ENCODE results near the gene UBE2O.

Gene UBE2O

GRCh38 chr17:76484228-76484725 lies 31.3 kb upstream of the UBE2O start:
- no peak for DNase-seq

GRCh38 chr17:76481071-76481655 lies 28.2 kb upstream of the UBE2O start:
- DNase-seq: no peak

GRCh38 chr17:76480632-76481031 lies 27.7 kb upstream of the UBE2O start:
- no peak for DNase-seq

GRCh38 chr17:76479515-76480060 lies 26.6 kb upstream of the UBE2O start:
- DNase-seq: no peak

- DNase-seq: no peak
Measured at GRCh38 chr17:76478730-76479514, 26.0 kb upstream of the UBE2O start.

- no peak for DNase-seq
Measured at GRCh38 chr17:76478097-76478496, 25.1 kb upstream of the UBE2O start.

DNA sequence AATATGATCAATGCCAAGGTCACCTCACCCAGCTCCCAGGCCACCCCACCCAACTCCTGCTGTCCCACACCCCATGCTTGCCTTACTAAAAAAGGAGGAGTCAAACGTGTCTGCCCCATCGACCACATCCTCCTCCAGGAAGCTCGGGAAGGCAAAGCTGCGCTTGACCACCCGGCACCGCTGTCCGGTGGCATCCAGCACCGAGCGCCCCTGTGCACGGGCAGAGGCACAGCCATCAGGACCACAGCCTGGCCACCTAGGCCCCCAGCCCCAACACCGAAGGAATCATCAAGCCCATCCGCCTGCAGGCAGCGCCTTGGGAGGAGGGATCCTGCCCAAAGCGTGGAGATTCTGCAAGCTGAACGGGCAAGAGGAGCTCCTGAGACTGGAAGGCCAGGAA lies 24.6 kb upstream of the UBE2O start:
- no peak for DNase-seq

GRCh38 chr17:76476736-76477135 lies 23.8 kb upstream of the UBE2O start:
- no peak for DNase-seq

GRCh38 chr17:76475302-76475701 lies 22.4 kb upstream of the UBE2O start:
- no peak for DNase-seq

DNA sequence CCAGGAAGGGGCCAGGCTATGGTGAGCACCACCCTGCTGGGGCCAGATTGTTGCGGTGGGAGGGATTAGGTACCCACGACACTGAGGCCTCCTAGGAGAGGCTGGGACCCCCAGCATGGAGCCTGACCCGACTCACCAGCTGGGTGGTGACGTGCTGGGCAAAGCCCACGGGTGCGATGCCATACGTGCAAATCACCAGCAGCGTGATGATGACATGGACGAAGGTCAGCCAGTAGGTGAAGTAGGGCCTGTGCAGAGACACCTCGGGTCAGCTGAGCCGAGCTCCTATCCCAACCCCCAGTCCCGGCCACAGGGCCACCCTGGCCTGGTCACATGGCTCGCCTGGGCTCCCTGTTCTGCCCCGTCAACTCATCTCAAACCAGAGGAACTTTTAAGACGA lies 21.9 kb upstream of the UBE2O start:
- no peak for DNase-seq

DNA sequence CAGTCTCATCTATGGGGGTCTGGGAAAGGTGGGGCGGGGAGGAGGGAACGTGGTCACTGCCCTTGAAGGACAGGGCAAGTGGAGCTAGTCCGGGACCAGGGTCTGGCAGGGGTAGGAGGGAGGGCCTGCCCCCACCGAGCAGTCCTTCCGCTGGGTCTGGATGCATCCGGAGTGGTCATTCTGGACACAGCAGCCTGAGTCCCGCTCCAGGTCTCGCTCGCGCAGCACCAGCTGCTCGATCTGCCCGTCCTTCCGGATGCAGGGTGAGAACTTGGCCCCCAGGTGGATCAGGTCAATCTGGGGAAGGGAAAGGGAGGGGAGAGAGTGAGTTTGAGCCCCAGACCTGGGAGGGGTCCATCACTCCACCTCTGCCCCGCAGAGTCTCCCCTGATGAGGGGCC lies 21.3 kb upstream of the UBE2O start:
- no peak for DNase-seq

DNA sequence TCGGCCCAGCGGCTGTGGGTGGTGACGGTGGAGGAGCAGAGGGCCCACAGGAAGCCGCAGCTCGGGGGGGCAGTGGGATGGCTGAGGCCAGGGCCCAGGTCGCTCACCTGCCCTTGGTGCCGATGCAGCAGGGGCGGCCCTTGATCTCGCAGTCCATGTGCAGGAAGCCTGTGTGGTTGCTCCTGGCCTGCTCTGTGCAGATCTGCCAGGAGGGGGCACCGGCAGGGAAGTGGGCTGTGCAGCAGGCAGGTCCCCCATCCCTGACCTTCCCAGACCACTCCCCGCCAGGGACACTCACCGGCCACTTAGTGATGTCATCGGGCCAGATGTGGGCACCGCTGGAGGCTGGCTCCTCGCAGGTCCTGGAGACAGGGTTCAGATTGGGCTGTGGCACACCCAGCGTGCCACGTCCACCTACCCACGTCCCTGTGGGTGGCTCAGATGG lies 20.6 kb upstream of the UBE2O start:
- no peak for DNase-seq

GRCh38 chr17:76472726-76473125 lies 19.8 kb upstream of the UBE2O start:
- DNase-seq: no peak

GRCh38 chr17:76472258-76472645 lies 19.3 kb upstream of the UBE2O start:
- no peak for DNase-seq

GRCh38 chr17:76471498-76472257 lies 18.7 kb upstream of the UBE2O start:
- DNase-seq: no peak

DNA sequence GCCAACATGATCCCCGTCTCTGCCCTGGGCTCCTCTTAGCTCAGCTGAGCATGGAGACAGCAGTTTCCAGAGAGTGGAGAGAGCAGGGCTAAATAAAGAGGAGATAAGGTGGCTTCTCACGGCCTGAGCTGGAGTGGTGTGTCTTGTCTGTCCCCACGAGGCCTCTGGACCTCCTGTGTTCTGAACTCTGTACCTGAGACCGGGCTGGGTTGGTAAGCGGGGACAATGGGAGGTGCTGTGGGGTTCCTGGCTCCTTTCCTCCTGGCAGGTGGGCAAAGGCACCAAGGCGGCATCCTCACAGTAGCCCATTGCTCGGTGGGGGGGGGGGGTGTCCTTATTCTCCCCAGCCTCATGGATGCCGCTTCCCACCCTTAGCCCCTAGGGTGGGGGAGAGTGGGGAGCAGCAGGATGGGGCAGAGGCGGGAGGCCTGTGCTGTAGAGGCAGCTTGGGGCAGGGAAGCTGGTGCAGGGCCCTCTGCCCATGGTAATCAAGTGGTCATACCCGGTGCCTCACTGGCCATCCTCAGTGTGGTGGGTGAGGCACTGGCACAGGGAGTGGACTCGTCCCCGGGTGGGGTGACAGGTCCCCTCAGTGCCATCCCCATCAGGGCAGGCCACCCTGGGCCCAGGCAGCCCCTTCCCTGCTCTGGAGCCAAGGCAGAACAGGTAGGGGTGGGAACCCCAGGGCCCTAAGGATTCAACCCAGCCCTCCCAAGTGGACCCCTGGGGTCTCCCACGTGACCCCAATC lies 17.2 kb upstream of the UBE2O start:
- DNase-seq: no peak

GRCh38 chr17:76469076-76469990 lies 16.4 kb upstream of the UBE2O start:
- no peak for DNase-seq

GRCh38 chr17:76468634-76469010 lies 15.7 kb upstream of the UBE2O start:
- no peak for DNase-seq

DNA sequence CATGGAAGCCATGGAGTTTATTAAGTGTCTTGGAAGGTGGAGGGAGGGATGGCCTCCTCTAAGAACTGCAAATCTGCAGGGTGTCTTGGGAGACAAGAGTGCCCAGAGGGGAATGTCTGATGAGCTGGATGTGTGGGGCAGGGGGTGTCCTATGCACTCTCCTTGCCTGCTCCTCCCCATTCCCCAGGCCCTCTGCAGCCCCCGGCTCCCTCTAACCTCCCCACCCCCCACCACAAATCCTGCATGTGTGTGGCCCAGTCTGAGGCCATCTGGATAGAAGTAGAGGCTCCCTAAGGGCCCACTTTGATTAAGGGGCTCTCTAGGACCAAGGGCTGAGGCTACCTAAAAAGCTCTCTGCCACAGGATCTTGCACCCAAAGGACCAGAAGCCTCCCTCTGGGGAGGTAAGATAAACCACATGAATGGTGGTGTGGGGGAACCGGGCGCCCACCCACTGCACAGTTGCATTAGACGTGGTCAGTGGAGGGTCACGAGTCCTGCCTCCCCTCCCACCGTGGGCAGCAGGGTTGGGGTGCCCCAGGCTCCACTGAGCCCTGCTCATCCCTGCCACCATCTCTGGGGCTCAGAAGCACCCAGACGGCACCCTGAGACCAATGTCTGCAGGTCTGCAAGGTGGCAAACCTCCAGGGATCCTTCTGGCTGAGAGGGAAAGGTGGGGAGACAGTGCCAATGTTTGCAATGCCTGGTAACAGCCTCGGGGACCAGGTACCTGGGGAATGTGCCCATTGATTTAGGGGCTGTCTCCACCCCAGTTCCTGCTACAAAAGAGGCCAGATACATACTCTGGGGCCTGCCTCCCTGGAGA lies 15.1 kb upstream of the UBE2O start:
- no peak for DNase-seq

GRCh38 chr17:76467366-76467765 lies 14.4 kb upstream of the UBE2O start, which contains the start of gene AANAT:
Gene AANAT (plus strand): TSS chr17:76467603. CDS start chr17:76468747, 1,144 bp downstream.
- no peak for DNase-seq

DNA sequence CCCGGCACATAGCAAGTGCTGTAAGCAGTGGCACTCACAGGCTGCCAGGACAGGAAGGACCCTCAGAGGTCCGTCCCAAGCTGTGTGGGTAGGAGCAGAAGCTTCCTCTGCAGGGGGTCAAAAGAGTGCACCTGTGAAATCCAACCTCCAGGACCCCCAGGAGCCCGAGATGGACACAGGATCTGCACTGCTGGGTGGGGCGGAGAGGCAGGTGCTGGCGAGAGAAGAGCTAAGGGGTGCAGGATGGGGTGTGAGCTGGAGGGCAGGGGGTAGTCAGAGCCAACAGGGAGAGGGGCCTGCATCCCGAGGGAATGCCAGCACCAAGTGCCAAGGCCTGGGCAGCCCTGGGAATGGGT lies 13.8 kb upstream of the UBE2O start:
- DNase-seq: no peak

Measured in stimulated activated CD4-positive, alpha-beta T cell treated with anti-CD3 and anti-CD28 coated beads, Interleukin-12 subunit alpha, Interleukin-12 subunit beta, amount 100 ng/mL, for 4 hours (primary cell).